ENCODE data around the gene NUP93.

Gene NUP93

GRCh38 chr16:56828647-56829046, 98.7 kb downstream of the NUP93 start:
- DNase-seq (ENCODE audit: low read depth, low spot score), result no peak
- Histone ChIP-seq H3K4me3 (no peak overlapping the region), H3K27ac (no peak overlapping the region), H3K36me3 (ENCODE audit: insufficient read depth, low read length) (peaks cover 3% of the 10 kb centered on the region; the same call in 1 of the 2 replicates), H3K9ac (ENCODE audit: insufficient read length) (no peak overlapping the region), H3K9me3 (ENCODE audit: low read depth, low read length) (no peaks in the 10 kb centered on the region)
- no peak for TF ChIP-seq EZH2 (IDR thresholded peaks at IDR 0.05)
- no peak for TF ChIP-seq FOXP2 (optimal IDR thresholded peaks at IDR 0.05; ENCODE audit: control extremely low read depth, extremely low read length, insufficient read depth)
- TF ChIP-seq POLR2AphosphoS5 (IDR thresholded peaks at IDR 0.05; ENCODE audit: borderline replicate concordance, low read depth, low read length), result no peak

GRCh38 chr16:56830669-56831068, 100.7 kb downstream of the NUP93 start:
- Histone ChIP-seq H3K9me3 (ENCODE audit: low read depth, low read length) (no peaks in the 10 kb centered on the region), H3K9ac (ENCODE audit: insufficient read length) (no peak overlapping the region), H3K4me3 (no peak overlapping the region), H3K36me3 (ENCODE audit: insufficient read depth, low read length) (peaks cover 3% of the 10 kb centered on the region; the same call in 1 of the 2 replicates), H3K27ac (no peak overlapping the region)
- TF ChIP-seq FOXP2 (optimal IDR thresholded peaks at IDR 0.05; ENCODE audit: control extremely low read depth, extremely low read length, insufficient read depth) (no peak), POLR2AphosphoS5 (IDR thresholded peaks at IDR 0.05; ENCODE audit: borderline replicate concordance, low read depth, low read length) (no peak), EZH2 (IDR thresholded peaks at IDR 0.05) (no peak)
- DNase-seq (ENCODE audit: low read depth, low spot score), result no peak

- H3K9me3 ChIP-seq (ENCODE audit: low read depth, low read length), result no peaks in the 10 kb centered on the region
- H3K9ac ChIP-seq (ENCODE audit: insufficient read length), result no peak overlapping the region
- H3K4me3 ChIP-seq, result no peak overlapping the region
- TF ChIP-seq FOXP2 (optimal IDR thresholded peaks at IDR 0.05; ENCODE audit: control extremely low read depth, extremely low read length, insufficient read depth) (no peak), EZH2 (IDR thresholded peaks at IDR 0.05) (no peak), POLR2AphosphoS5 (IDR thresholded peaks at IDR 0.05; ENCODE audit: borderline replicate concordance, low read depth, low read length) (no peak)
- H3K36me3 ChIP-seq (ENCODE audit: insufficient read depth, low read length), result peaks cover 7% of the 10 kb centered on the region; the same call in 1 of the 2 replicates
- DNase-seq (ENCODE audit: low read depth, low spot score), result no peak
- no peak overlapping the region for H3K27ac ChIP-seq
Measured at GRCh38 chr16:56832768-56833167, 102.8 kb downstream of the NUP93 start.

- no peak overlapping the region for H3K9ac ChIP-seq (ENCODE audit: insufficient read length)
- H3K9me3 ChIP-seq (ENCODE audit: low read depth, low read length), result no peaks in the 10 kb centered on the region
- H3K27ac ChIP-seq, result no peak overlapping the region
- H3K4me3 ChIP-seq, result no peak overlapping the region
- TF ChIP-seq EZH2 (IDR thresholded peaks at IDR 0.05) (no peak), POLR2AphosphoS5 (IDR thresholded peaks at IDR 0.05; ENCODE audit: borderline replicate concordance, low read depth, low read length) (no peak), FOXP2 (optimal IDR thresholded peaks at IDR 0.05; ENCODE audit: control extremely low read depth, extremely low read length, insufficient read depth) (no peak)
- peaks cover 7% of the 10 kb centered on the region; the same call in 1 of the 2 replicates for H3K36me3 ChIP-seq (ENCODE audit: insufficient read depth, low read length)
- DNase-seq (ENCODE audit: low read depth, low spot score), result no peak
Measured at GRCh38 chr16:56833243-56833970, 103.5 kb downstream of the NUP93 start.

GRCh38 chr16:56835320-56835719, 105.4 kb downstream of the NUP93 start:
- DNase-seq (ENCODE audit: low read depth, low spot score), result no peak
- Histone ChIP-seq H3K27ac (no peak overlapping the region), H3K36me3 (ENCODE audit: insufficient read depth, low read length) (peaks cover 7% of the 10 kb centered on the region; the same call in 1 of the 2 replicates), H3K9ac (ENCODE audit: insufficient read length) (no peak overlapping the region), H3K9me3 (ENCODE audit: low read depth, low read length) (no peaks in the 10 kb centered on the region), H3K4me3 (no peak overlapping the region)
- TF ChIP-seq FOXP2 (optimal IDR thresholded peaks at IDR 0.05; ENCODE audit: control extremely low read depth, extremely low read length, insufficient read depth) (no peak), EZH2 (IDR thresholded peaks at IDR 0.05) (no peak)

GRCh38 chr16:56836410-56837230, 106.7 kb downstream of the NUP93 start:
- H3K36me3 ChIP-seq (ENCODE audit: insufficient read depth, low read length), result peaks cover 7% of the 10 kb centered on the region; the same call in 1 of the 2 replicates
- H3K27ac ChIP-seq, result peak overlapping the region; percentile 89
- TF ChIP-seq FOXP2 (optimal IDR thresholded peaks at IDR 0.05; ENCODE audit: control extremely low read depth, extremely low read length, insufficient read depth) (no peak), POLR2AphosphoS5 (IDR thresholded peaks at IDR 0.05; ENCODE audit: borderline replicate concordance, low read depth, low read length) (no peak)

GRCh38 chr16:56838622-56839337, 108.9 kb downstream of the NUP93 start:
- no peak for DNase-seq (ENCODE audit: low read depth, low spot score)
- H3K27ac ChIP-seq, result no peak overlapping the region
- no peak overlapping the region for H3K9ac ChIP-seq (ENCODE audit: insufficient read length)
- H3K4me3 ChIP-seq, result no peak overlapping the region
- no peak for TF ChIP-seq POLR2AphosphoS5 (IDR thresholded peaks at IDR 0.05; ENCODE audit: borderline replicate concordance, low read depth, low read length)
- H3K9me3 ChIP-seq (ENCODE audit: low read depth, low read length), result no peaks in the 10 kb centered on the region
- peaks cover 9% of the 10 kb centered on the region; the same call in 1 of the 2 replicates for H3K36me3 ChIP-seq (ENCODE audit: insufficient read depth, low read length)

More at GRCh38 chr16:56836410-56837230, 106.7 kb downstream of the NUP93 start:
- no peaks in the 10 kb centered on the region for H3K9me3 ChIP-seq (ENCODE audit: low read depth, low read length)
- H3K9ac ChIP-seq (ENCODE audit: insufficient read length), result no peak overlapping the region
- peak; percentile 20 for DNase-seq (ENCODE audit: low read depth, low spot score)
- H3K4me3 ChIP-seq, result no peak overlapping the region

- H3K9ac ChIP-seq (ENCODE audit: insufficient read length), result no peak overlapping the region
- H3K27ac ChIP-seq, result no peak overlapping the region
- peaks cover 7% of the 10 kb centered on the region; the same call in 1 of the 2 replicates for H3K36me3 ChIP-seq (ENCODE audit: insufficient read depth, low read length)
- no peak overlapping the region for H3K4me3 ChIP-seq
- no peak for DNase-seq (ENCODE audit: low read depth, low spot score)
- TF ChIP-seq FOXP2 (optimal IDR thresholded peaks at IDR 0.05; ENCODE audit: control extremely low read depth, extremely low read length, insufficient read depth), result no peak
- no peak for TF ChIP-seq EZH2 (IDR thresholded peaks at IDR 0.05)
- TF ChIP-seq POLR2AphosphoS5 (IDR thresholded peaks at IDR 0.05; ENCODE audit: borderline replicate concordance, low read depth, low read length), result no peak
- no peaks in the 10 kb centered on the region for H3K9me3 ChIP-seq (ENCODE audit: low read depth, low read length)
Measured at GRCh38 chr16:56841233-56841632, 111.3 kb downstream of the NUP93 start.
